Measurements from ENCODE around the gene ALDH2.

ALDH2 gene

GRCh38 chr12:111841750-111842555 is 75.2 kb downstream of the ALDH2 start, which contains the start of gene MAPKAPK5:
MAPKAPK5 (plus strand) TSS chr12:111842228; CDS start chr12:111842734, 506 bp downstream.
- Histone ChIP-seq H3K4me3 (ENCODE audit: low read length, poor library complexity, severe bottlenecking) (peak within 1 kb of the TSS; percentile 95), H4K20me1 (ENCODE audit: insufficient read depth, low read length, poor library complexity, severe bottlenecking) (peaks cover 50% of the 10 kb centered on the region), H3F3A (ENCODE audit: low read depth) (no peaks in the 10 kb centered on the region), H3K9me2 (replicated peaks; ENCODE audit: low read depth, low read length) (no peaks in the 10 kb centered on the region), H3K9me3 (ENCODE audit: insufficient read depth, low read depth, low read length) (no peaks in the 10 kb centered on the region), H3K79me2 (ENCODE audit: insufficient read depth, low read length) (peaks cover 76% of the 10 kb centered on the region), H3K36me3 (ENCODE audit: insufficient read depth, low read length) (no peaks in the 10 kb centered on the region), H2AFZ (ENCODE audit: low read length) (peak within 1 kb of the TSS; percentile 97), H3K27me3 (ENCODE audit: insufficient read depth, low read length, poor library complexity, severe bottlenecking) (no peaks in the 10 kb centered on the region), H3K4me1 (ENCODE audit: insufficient read depth, low read length, poor library complexity, severe bottlenecking) (peaks cover 26% of the 10 kb centered on the region), H3K9ac (ENCODE audit: low read depth, low read length, poor library complexity, severe bottlenecking) (peak within 1 kb of the TSS; percentile 96), H3K4me2 (ENCODE audit: low read depth, low read length, poor library complexity, severe bottlenecking) (peak within 1 kb of the TSS; percentile 94)
- TF ChIP-seq, protein P1, sequence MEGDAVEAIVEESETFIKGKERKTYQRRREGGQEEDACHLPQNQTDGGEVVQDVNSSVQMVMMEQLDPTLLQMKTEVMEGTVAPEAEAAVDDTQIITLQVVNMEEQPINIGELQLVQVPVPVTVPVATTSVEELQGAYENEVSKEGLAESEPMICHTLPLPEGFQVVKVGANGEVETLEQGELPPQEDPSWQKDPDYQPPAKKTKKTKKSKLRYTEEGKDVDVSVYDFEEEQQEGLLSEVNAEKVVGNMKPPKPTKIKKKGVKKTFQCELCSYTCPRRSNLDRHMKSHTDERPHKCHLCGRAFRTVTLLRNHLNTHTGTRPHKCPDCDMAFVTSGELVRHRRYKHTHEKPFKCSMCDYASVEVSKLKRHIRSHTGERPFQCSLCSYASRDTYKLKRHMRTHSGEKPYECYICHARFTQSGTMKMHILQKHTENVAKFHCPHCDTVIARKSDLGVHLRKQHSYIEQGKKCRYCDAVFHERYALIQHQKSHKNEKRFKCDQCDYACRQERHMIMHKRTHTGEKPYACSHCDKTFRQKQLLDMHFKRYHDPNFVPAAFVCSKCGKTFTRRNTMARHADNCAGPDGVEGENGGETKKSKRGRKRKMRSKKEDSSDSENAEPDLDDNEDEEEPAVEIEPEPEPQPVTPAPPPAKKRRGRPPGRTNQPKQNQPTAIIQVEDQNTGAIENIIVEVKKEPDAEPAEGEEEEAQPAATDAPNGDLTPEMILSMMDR (conservative IDR thresholded peaks at IDR 0.05; ENCODE audit: low read length): no peak
- TF ChIP-seq EZH2phosphoT487 (IDR thresholded peaks at IDR 0.05; ENCODE audit: borderline replicate concordance): no peak

- H3K9me3 ChIP-seq (ENCODE audit: insufficient read depth, low read depth, low read length): no peaks in the 10 kb centered on the region
- peaks cover 84% of the 10 kb centered on the region for H3K79me2 ChIP-seq (ENCODE audit: insufficient read depth, low read length)
- no peaks in the 10 kb centered on the region for H3K9me2 ChIP-seq (replicated peaks; ENCODE audit: low read depth, low read length)
- H4K20me1 ChIP-seq (ENCODE audit: insufficient read depth, low read length, poor library complexity, severe bottlenecking): peaks cover 50% of the 10 kb centered on the region
- no peaks in the 10 kb centered on the region for H3K36me3 ChIP-seq (ENCODE audit: insufficient read depth, low read length)
- no peak for TF ChIP-seq EZH2phosphoT487 (IDR thresholded peaks at IDR 0.05; ENCODE audit: borderline replicate concordance)
- TF ChIP-seq, protein P1 (conservative IDR thresholded peaks at IDR 0.05; ENCODE audit: low read length): no peak
- peak overlapping the region; percentile 94 for H3K4me2 ChIP-seq (ENCODE audit: low read depth, low read length, poor library complexity, severe bottlenecking)
- peaks cover 26% of the 10 kb centered on the region for H3K4me1 ChIP-seq (ENCODE audit: insufficient read depth, low read length, poor library complexity, severe bottlenecking)
- H2AFZ ChIP-seq (ENCODE audit: low read length): peak overlapping the region; percentile 97; the same call in 1 of the 2 replicates
- H3K4me3 ChIP-seq (ENCODE audit: low read length, poor library complexity, severe bottlenecking): peak overlapping the region; percentile 95
- peak overlapping the region; percentile 96 for H3K9ac ChIP-seq (ENCODE audit: low read depth, low read length, poor library complexity, severe bottlenecking)
- H3K27me3 ChIP-seq (ENCODE audit: insufficient read depth, low read length, poor library complexity, severe bottlenecking): no peaks in the 10 kb centered on the region
- no peaks in the 10 kb centered on the region for H3F3A ChIP-seq (ENCODE audit: low read depth)
These were observed 76.0 kb downstream of the ALDH2 start for GRCh38 chr12:111842556-111843396.

DNA sequence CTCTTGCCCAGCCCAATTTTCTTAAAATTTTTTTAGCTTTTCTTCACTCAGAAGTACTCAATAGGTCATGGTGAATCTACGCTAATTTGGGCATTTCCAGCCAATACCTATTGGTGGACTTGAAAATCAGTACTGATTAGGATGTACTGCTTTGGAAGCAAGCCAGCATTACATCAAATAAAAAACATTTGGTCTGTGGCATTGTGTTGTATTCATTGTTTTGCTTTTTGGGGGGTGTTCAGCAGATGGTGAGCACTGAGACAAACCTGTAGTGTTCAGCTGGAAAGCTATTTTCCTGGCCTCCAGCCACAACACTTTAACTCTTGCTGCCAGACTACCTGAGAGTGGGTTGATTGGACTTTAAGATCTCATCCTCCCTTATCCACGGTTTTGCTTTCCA is 79.3 kb downstream of the ALDH2 start:
- Histone ChIP-seq H3K4me3 (ENCODE audit: low read length, poor library complexity, severe bottlenecking) (peak overlapping the region; percentile 44), H4K20me1 (ENCODE audit: insufficient read depth, low read length, poor library complexity, severe bottlenecking) (peaks cover 45% of the 10 kb centered on the region), H3K9me3 (ENCODE audit: insufficient read depth, low read depth, low read length) (no peaks in the 10 kb centered on the region), H3K9ac (ENCODE audit: low read depth, low read length, poor library complexity, severe bottlenecking) (no peak overlapping the region), H3K79me2 (ENCODE audit: insufficient read depth, low read length) (peaks cover 86% of the 10 kb centered on the region), H3F3A (ENCODE audit: low read depth) (no peaks in the 10 kb centered on the region), H3K36me3 (ENCODE audit: insufficient read depth, low read length) (peaks cover under 1% of the 10 kb centered on the region; the same call in 1 of the 2 replicates), H3K27me3 (ENCODE audit: insufficient read depth, low read length, poor library complexity, severe bottlenecking) (no peaks in the 10 kb centered on the region), H3K4me1 (ENCODE audit: insufficient read depth, low read length, poor library complexity, severe bottlenecking) (peaks cover 14% of the 10 kb centered on the region), H2AFZ (ENCODE audit: low read length) (no peak overlapping the region), H3K4me2 (ENCODE audit: low read depth, low read length, poor library complexity, severe bottlenecking) (peak overlapping the region; percentile 94), H3K9me2 (replicated peaks; ENCODE audit: low read depth, low read length) (no peaks in the 10 kb centered on the region)
- TF ChIP-seq EZH2phosphoT487 (IDR thresholded peaks at IDR 0.05; ENCODE audit: borderline replicate concordance): no peak
- TF ChIP-seq, protein P1 (conservative IDR thresholded peaks at IDR 0.05; ENCODE audit: low read length): no peak

All from Loucy (cell line).